GM21619 (cell line): ENCODE data around the gene PEAR1.

Source experiments
- ATAC-seq: cut with Tn5 transposase; IDR thresholded peaks from one replicate; pipeline ENCODE4 v1.9.1; 2021; ENCODE audit not compliant: unreplicated experiment

The PEAR1 gene

GRCh38 chr1:156860113-156860627, 33.3 kb upstream of the PEAR1 start:
- peak; percentile 54 for ATAC-seq

- no peak for ATAC-seq
Observed at GRCh38 chr1:156860628-156861423, 32.7 kb upstream of the PEAR1 start, which contains the start of gene NTRK1. Gene NTRK1 (plus strand): TSS chr1:156860865. CDS start chr1:156860935, 70 bp downstream.

- ATAC-seq = no peak
Observed at GRCh38 chr1:156862584-156862983, 30.9 kb upstream of the PEAR1 start.

- no peak for ATAC-seq
Observed at GRCh38 chr1:156862997-156863599, 30.4 kb upstream of the PEAR1 start.

GRCh38 chr1:156863631-156864030, 29.9 kb upstream of the PEAR1 start:
- ATAC-seq = no peak

- no peak for ATAC-seq
Observed at GRCh38 chr1:156864796-156865195, 28.7 kb upstream of the PEAR1 start.

- ATAC-seq = no peak
Observed at GRCh38 chr1:156865258-156865657, 28.3 kb upstream of the PEAR1 start.

- ATAC-seq = no peak
Observed at GRCh38 chr1:156865865-156866248, 27.7 kb upstream of the PEAR1 start.

- no peak for ATAC-seq
Observed at GRCh38 chr1:156866249-156866909, 27.1 kb upstream of the PEAR1 start.

GRCh38 chr1:156868341-156868740, 25.2 kb upstream of the PEAR1 start:
- ATAC-seq = no peak

- no peak for ATAC-seq
Observed at GRCh38 chr1:156869455-156869854, 24.1 kb upstream of the PEAR1 start.

GRCh38 chr1:156873659-156874058, 19.9 kb upstream of the PEAR1 start:
- no peak for ATAC-seq

- no peak for ATAC-seq
Observed at GRCh38 chr1:156874142-156874541, 19.4 kb upstream of the PEAR1 start.

- no peak for ATAC-seq
Observed at GRCh38 chr1:156874572-156875340, 18.8 kb upstream of the PEAR1 start.

GRCh38 chr1:156875341-156875615, 18.2 kb upstream of the PEAR1 start:
- ATAC-seq = no peak

- ATAC-seq = no peak
Observed at GRCh38 chr1:156876281-156876680, 17.2 kb upstream of the PEAR1 start.

GRCh38 chr1:156877433-156878170, 15.9 kb upstream of the PEAR1 start:
- ATAC-seq = no peak

- no peak for ATAC-seq
Observed at GRCh38 chr1:156879876-156880275, 13.6 kb upstream of the PEAR1 start.

GRCh38 chr1:156880473-156880872, 13.0 kb upstream of the PEAR1 start:
- ATAC-seq = no peak

- no peak for ATAC-seq
Observed at GRCh38 chr1:156881101-156881500, 12.4 kb upstream of the PEAR1 start.

- no peak for ATAC-seq
Observed at GRCh38 chr1:156881663-156882062, 11.9 kb upstream of the PEAR1 start.
